Hematopoietic multipotent progenitor cell treated with erythropoietin and hydrocortisone succinate and interleukin-3 and kit ligand, for 15 days (in vitro differentiated cells): Measurements from ENCODE around the gene STIL.
"Not testable (repeated sequence)": the region's sequence is repeated elsewhere in the genome, so short reads cannot be mapped to it uniquely, and the experiment has no call there.

Experiments
- DNase-seq: peaks from one replicate; pipeline ENCODE4 v3.0.0-alpha.2; 2015; ENCODE audit warnings: low spot score

The STIL gene

GRCh38 chr1:47219590-47220220, 94.2 kb downstream of the STIL start:
- no peak for DNase-seq

DNA sequence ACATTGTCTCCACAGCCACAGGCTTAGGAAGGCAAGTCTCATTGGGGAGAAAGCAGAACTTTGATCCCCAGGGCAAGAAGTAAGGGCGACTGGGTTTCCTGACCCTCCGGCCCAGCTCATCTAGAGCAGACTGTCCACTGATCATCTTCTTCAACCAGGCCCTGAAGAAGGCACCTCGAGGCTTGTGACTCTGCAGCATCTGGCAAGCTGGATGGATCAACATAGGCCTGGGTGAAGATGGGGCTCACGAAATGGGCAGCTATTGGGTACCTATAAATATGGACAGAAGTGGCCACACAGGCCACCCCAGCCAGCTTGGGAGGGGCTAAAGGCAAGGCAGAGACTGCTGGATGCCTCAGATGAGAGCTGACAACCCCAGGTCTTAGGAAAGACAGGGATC, 94.9 kb downstream of the STIL start:
- DNase-seq: no peak

GRCh38 chr1:47216278-47217059, 97.5 kb downstream of the STIL start:
- peak; percentile 51 for DNase-seq

GRCh38 chr1:47215713-47216112, 98.2 kb downstream of the STIL start:
- no peak for DNase-seq

GRCh38 chr1:47214549-47214948, 99.4 kb downstream of the STIL start:
- no peak for DNase-seq

DNA sequence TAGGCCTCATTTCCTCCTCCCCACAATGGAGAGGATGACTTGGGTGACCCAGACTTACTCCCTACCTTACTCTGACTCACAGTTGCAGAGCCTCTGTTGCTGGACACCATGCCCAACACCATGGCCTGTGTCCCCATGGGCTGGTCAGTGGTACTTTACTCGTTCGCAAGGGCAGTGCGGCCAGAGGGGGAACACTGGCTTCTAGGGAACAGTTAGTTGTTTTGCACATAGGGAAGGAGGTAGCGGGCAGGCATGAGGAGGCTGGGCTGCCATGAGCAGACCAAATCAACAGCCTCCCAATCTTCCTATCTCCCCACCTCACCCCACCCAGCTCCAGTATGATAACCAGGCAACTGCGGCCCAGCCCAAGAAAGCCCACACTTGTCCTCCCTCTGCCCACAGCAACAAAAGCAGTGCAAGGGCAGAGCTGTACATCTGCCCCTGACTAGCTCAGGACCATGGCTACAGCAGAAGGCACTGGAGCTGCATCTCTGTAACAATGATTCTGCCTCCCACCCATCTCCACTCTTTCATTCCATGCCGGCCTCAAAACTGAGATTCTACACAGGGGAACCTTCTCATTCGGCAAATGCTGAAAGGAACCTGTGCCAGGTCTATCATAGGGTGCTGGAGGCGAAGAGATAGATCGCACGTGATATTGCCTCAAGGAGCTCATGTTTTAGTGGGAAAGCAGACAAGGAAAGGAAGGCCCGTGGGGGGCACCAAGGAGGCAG, 100.5 kb downstream of the STIL start:
- DNase-seq: peak; percentile 64

DNA sequence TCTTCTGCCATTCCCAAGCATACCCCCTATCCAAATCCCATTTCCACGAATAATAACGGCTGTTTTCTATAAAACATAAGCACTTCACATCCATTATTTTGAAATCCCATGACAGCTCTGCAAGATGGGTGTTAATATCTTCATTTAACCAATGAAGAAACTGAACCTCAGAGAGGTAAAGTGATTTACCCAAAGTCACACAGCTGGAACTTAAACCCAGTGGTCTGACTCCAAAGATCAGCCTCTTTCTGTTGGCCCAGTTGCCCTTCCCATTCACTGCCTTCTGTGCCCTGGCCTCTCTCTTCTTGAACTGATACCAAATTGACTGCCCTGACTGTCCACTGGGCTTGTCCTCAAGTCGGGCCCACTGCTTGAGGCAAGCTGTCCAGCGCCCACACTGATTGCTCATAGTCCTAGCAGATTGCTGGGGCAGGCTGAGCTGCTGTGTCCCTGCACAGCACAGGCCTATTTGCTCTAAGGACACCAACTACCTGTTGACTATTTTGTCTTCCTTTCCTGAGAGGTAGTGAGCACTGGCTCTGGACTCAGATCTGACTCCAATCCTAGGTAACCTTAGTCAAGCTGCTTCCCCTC, 101.2 kb downstream of the STIL start:
- DNase-seq: no peak

DNA sequence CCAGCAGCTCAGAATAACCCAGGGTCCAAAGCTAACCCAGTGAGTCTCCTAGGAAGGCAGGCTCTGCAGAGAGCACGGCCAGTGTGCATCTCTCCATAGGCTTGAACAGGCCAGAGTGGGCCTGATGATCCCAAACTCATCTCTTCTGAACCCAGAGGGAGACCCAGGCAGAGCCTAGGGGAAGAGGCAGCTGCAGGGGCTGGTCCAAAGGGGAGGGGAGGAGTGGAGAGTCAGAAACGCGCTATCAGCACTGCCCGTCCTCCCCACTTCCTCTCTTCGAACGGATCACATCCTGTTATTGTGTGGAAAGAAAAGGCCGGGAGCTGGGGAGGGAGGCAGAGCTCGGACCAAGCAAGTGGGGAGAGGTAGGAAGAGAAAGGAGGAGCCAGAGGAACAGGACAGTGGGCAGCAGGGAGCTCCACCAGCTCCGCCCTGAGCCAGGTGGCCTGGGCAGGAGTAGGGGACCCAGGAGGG, 102.1 kb downstream of the STIL start:
- no peak for DNase-seq

GRCh38 chr1:47210666-47211065, 103.3 kb downstream of the STIL start:
- no peak for DNase-seq

DNA sequence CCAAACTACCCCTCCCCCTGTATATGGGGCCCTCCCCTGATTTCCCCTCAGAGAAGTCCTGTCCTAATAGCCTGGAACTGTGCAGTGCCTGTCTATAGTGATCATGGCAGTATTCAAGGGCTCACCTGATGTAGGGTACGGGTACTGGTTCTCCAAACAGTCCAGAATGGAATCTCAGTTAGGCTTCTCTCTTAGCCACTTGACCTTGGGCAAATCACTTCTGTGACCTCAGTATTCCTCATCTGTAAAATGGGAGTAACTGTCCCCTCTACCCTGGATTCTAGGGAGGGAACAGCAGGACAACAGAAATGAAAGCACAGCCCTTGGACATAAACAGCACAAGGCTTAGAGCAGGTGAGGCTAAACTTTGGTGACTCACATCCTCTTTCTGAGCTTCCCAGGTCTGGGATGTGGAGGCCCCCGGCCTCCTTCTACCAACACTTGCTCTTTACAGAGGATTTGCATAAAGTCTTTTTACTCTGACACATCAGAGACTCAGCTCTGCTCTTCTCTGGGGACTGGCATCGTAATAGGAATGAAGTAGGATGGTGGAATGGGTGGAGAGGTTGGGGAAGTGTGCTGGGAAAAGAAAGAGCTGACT, 104.1 kb downstream of the STIL start:
- no peak for DNase-seq

DNA sequence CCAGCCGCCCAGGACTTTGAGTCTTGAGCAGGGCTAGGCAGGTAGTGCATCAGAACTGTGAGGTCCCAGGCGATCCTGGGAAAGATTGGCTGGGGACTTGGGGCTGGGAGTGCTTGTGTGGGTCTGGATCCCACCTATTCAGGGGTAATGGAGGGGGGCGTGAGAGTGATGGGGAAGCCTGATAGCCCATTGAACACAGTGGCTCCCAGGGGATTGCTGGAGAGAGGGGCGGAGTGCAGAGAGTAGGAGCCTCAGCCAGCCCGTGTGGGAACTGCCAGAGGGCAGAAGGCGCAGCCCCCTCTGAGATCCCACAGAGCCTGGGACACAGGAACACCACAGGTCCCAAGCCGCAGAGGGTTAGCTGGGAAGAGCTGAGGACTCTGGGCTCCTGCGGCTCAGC, 104.9 kb downstream of the STIL start:
- no peak for DNase-seq

- no peak for DNase-seq
Measured at GRCh38 chr1:47208374-47208850, 105.5 kb downstream of the STIL start.

GRCh38 chr1:47207803-47208373, 106.1 kb downstream of the STIL start:
- no peak for DNase-seq

DNA sequence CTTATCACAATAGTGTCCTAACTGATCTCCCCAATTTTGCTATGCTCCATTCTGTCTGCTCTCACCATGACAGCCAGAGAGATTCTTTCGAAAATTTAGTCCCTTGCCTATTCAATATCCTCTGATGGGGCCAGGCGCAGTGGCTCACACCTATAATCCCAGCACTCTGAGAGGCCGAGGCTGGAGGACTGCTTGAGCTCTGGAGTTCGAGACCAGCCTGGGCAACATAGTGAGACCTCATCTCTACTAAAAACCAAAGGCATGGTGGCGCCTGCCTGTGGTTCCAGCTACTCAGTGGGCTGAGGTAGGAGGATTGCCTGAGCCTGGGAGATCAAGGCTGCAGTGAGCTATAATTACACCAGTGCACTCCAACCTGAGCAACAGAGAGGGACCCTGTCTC, 108.0 kb downstream of the STIL start:
- DNase-seq: no peak

DNA sequence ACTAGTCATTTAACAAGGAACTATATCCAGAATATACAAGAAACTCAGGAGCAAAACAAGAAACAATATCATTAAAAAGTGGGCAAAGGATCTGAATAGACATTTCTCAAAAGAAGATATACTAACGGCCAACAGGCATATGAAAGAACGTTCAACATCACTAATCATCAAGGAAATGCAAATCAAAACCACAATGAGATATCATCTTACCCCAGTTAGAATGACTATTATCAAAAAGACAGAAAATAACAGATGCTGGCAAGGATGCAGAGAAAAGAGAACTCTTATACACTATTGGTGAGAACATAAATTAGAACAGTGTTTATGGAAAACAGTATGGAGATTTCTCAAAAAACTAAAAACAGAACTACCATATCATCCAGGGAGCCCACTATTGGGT, 110.4 kb downstream of the STIL start:
- not testable (repeated sequence) for DNase-seq

DNA sequence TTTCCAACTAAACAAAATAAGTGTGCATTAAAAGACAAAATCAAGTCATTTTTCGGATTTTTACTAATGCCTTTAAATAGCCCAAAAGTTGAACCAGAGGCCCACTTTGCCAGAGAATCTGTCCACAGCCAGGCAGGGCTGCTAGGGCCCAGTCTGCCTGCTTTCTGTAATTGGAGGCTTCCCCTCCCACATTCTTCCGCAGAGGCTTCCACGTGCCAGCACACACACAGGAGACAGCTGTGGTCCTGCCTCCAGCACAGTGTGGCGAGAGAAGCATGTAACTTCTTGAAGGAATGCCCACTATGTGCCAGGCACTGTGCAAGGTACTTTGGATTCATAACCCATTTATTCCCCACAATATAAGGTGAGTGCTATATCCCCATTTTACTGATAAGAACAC, 112.8 kb downstream of the STIL start:
- DNase-seq: no peak
